GM18499 (cell line): ENCODE measurements around the gene FMN1.
"Not testable (repeated sequence)": the region's sequence is repeated elsewhere in the genome, so short reads cannot be mapped to it uniquely, and the experiment has no call there.

Source experiments
- ATAC-seq: cut with Tn5 transposase; IDR thresholded peaks from one replicate; pipeline ENCODE4 v1.9.1; 2021; ENCODE audit warnings: moderate number of reproducible peaks; ENCODE audit not compliant: insufficient read depth, unreplicated experiment

Gene FMN1

DNA sequence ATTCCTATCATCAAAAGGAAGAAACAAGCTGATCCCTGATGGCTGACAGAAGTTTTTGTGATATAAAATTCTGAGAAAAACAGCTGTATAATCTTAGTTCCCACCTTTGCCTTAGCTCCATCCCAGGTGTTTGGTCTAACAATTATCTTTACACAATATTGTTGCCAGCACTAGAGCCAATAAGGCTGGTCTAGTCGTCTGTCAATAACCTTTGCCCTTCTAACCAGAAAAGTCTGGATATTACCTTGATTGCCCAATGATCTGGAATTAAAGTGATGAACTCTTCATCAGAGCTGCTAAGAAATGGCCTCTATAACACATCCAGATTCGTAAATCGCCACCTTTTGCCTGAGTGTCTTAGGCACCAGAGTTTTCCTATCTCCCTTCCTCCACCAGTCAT, 98.4 kb downstream of the FMN1 start:
- no peak for ATAC-seq

DNA sequence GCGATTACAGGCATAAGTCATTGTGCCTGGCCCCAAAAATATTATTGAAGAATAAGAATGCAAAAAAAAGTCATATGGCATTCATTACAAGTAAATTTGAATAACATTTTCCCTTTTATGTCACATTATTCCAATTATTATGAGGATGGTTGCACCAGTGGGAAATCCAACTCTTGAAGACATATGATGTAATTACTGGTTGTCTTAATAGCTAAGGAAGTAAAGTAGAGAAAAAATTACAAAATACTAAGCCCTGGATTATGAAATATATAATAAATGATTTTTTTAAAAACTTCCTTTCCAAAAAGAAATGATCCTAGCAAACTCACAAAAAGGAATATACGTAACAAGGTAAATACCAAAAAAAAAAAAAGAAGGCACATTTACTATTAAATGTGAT, 98.9 kb downstream of the FMN1 start:
- no peak for ATAC-seq

DNA sequence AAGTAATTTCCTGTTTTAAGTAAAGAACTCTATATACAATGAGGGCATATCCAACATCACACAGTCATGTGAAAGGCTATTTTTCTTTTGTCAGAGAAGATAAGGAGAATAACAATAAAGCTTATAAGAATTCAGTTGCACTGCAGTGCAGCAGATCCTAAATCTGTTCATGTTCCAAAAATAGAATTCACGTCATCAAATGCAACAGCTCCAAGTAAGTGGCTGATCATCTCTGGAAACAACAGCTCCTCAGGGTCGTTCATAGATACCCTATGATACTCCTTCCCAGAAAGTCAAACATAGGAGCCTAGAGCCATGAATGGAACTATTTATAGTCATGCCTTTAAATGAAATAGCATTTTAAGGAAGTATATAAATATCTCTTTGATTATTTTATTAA, 100.2 kb downstream of the FMN1 start:
- no peak for ATAC-seq

DNA sequence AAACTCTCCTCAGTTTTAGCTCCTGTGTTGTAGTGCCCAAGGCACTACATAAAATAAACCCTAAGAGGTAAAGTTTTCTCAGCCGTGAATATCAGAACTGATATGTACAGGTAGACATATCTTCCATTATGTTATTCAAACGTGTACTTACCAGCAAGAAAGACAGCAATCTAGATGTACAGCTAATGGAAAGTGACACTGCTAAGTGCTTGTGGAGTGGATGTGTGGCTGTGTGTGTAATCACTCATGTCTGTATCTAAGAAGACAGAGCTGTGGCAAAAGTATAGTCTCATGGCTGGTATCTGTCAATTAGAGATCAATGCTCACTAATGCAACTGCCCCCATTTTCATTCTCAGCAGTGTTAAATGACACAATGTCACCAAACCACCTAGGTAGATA, 101.3 kb downstream of the FMN1 start:
- ATAC-seq, result no peak

DNA sequence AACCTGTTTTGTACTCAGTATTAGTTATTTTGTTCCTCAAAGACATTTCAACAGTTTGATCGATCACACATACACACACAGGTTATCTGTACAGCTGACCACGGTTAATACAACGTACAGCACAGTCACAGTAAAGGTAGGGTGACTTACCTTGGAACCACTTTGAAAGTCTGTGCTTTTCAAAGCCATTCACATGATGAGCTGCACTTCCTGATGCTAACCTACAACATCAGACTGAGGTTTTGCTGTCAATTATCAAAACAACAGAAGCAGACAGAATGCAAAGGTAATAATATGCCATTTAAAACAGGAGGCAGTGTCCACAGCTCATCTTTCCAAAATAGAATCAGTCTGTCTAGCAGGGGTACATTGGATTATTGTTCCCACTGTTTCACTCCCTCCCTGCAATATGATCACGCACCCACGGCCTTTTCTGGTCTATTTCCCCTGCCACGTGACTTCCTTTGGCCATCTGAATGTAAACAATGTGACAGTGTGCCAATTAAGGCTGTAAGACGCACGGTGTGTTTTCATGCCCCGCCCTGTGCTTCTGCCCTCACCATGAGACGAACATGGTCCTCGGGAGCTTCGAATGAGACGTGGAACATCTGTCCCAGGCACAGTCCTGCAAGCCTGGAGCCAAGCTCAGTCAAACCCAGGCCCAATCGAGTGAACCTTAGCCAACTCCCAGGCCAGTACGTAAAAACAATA, 102.4 kb downstream of the FMN1 start:
- ATAC-seq, result no peak

DNA sequence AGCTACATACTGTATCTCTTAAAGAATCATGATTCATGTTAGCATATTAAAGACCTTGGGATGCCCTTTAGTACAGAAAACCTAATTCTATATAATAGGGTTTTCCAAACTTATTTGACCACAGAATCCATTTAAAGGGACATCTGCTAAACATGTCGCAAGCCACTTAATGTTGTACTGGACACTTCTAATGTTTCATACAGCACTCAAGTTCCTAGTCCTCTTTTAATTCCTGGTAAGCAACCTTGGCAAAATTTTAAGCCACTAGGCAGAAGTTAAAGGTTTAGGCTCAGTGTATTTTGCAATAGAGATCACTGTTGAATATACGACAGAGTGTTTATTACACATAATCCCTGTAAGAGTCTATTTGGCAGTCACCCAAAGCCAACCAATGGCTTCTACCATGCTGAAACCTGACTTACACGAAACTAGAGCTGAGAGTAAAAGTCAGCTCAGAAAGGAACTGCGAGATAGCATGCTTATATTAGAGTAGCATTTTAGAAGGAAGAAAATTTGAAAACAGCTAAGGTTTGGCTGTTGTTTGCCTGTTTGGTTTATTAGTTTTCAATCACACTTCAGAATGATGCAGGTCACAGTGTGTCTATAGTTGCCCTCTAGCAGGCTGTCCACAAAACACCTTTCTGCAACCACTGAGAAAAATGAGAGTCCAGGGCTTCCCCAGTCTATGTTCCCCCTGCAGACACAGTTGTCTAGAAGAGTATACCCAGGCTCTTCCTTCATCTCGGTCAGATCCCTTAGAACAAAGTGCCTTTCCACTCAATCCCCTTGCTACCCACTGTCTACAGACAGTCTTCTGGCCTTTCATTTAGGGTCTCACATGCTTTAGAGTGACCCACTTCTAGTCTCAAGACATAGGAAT, 104.4 kb downstream of the FMN1 start:
- no peak for ATAC-seq

DNA sequence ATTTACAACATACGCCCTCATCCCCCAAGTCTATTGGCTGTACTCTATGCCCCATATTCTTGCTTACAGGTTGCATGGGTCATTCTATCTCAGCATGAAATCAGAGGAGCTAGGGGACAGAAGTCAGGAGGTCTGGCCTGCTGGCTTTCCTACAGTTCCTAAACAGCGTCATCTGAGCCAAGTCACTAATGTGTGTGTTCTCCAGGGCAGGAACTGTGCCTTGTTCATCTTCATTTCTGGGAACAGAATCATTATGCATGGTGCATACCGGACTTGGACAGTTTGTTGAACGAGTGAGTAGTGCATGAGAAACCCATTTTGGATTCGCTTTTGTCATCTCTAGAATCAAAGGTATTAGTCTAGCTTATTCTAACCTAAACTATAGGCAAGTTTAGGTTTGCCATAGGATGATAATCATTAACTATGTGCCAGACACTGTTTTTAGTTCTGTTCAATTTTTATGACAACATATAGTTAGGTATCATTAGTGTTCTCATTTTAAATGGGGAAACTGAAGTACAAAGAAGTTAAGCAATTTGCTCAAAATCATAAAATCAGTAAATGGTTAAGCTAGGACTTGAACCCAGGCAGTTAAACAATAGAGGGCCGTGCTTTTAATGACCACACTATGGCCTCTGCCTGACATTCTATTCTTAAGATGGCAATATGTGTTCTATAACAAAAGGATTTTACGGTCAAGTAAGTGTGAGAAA, 105.2 kb downstream of the FMN1 start:
- no peak for ATAC-seq

DNA sequence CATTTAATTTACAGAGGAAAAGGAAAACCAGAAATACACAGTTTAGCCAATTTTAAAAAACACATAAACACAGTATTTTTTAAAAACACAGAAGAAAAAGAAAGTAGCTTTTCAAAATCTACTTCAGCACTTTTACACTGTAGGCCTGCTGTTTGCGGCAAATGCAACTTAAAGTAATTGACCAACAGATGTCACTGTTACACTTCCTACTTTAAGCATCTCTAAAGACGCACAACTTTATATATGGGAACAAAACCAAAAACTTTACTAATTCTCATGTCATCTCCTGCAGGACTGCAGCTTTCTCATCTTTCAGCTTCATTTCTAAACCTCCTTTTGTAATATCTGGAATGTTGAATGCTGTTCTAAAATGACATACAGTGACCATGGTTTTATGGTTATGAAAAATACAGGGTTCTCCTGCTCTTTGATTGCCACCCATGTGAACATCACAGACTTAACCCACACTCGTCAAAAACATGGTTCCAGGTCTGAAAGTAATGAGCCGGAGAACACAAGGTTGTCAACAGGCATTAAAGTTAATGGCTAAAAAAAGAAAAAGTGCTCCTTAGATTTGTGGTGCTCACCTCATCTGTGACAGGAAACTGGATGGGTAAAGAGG, 107.9 kb downstream of the FMN1 start:
- no peak for ATAC-seq

DNA sequence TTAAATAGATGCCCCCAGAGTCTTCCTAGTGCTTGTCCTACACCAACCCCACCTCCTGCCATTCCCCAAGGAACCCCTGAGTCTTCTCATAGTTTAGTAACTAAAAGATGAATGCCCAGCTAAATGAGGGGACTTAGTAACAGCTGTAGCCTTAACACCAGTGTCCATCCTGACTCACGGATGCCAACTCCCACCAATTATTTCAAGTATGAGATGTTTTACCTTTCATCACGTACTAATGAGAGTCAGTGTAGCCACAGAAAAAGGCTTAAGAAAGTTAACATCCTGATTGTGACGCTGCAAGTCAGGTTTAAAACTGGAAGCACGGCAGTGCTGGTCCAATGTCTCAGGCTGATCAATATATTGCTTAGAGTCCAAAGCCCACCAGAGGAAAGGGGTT, 109.9 kb downstream of the FMN1 start:
- ATAC-seq, result no peak

DNA sequence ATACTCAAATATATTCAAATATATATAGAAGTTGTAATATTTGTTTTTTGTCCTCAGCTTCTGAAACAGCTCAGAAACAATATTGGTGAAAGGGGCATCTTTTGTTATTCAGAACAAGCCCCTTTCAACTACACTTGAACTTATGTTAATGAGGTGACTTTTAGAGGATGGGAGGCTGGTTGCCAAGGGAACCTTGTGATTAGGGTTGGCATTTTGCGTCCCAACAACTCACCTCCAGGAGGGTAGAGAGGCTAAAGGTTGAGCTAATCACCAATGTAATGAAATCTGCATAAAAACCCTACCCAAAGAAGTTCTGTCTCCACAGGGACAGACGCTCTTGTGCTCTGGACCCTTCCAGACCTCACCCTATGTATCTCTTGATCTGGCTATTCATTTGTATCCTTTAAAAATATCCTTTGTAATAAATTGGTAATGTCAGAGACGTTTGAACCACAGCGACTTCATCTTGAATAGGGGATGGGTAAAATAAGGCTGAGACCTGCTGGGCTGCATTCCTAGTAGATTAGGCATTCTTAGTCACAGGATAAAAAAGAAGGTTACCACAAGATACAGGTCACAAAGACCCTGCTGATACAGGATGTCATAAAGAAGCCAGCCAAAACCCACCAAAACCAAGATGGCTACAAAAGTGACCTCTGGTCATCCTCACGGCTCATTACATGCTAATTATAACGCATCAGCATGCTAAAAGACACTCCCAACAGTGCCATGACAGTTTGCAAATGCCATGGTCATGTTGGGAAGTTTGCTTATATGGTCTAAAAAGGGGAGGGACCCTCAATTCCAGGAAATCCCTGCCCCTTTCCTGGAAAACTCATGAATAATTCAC, 111.1 kb downstream of the FMN1 start:
- ATAC-seq, result no peak

DNA sequence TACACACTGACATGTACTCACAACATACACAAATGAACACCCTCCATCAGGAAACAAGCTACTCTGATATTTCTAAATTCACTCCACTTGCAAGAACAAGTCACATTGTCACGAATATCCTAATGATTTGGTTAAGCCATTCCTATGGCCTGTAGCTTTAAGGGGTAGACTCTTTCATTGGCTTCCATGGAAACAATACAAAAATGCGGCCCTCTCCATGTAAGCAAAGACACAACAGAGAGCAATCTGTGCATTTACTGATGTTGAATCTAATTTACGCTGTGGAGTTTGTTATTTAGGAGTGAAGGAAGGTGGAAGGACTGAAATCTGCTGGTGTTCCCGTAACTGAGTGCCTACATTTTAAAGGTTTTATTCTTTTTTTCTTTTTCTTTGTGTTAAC, 114.5 kb downstream of the FMN1 start:
- no peak for ATAC-seq

DNA sequence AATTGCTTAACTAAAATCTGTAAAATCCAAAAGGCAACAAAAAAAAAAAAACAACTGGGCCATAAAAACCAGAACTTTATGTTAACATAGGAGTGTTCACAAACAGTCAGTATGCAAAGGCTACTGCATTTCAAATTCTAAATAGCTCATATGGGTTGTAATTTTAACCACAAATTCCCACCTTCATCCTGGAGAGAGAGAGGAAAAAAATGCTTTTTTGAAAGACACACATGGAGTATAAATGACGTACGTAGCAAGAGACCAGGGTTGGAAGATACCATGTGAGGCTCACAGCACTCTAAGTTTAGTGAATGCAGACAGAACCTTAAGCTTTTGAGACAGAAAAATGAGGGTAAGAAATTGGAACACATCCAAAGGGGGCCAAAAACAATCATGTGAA, 115.9 kb downstream of the FMN1 start:
- ATAC-seq, result no peak

DNA sequence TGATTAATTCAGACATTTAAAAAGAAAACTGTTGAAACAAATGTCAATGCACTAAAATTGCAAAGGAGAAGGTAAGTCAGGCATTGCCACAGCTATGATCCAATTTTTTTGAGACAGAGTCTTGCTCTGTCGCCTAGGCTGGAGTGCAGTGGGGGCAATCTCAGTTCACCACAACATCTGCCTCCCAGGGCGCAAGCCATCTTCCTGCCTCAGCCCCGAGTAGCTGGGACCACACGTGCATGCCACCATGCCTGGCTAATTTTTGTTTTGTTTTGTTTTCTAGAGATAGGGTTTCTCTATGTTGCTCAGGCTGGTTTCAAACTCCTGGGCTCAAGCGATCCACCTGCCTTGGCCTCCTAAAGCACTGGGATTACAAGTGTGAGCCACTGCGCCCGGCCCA, 117.6 kb downstream of the FMN1 start:
- ATAC-seq, result no peak

DNA sequence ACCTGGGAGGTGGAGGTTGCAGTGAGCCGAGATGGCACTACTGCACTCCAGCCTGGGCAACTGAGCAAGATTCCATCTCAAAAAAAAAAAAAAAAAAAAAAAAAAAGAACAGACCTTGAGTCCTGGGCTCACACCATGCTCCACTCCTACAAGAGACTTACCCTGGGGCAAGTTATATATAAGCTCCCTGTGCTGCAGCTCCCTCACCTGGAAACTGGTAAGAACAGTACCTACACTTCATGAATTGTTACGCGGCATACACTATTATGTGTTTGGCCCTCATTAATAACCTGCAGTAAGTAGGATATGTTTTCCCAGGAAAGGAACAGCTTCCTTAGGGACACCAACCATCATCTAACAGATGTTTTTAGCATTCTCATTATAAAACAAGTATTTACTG, 119.6 kb downstream of the FMN1 start:
- ATAC-seq, result no peak

DNA sequence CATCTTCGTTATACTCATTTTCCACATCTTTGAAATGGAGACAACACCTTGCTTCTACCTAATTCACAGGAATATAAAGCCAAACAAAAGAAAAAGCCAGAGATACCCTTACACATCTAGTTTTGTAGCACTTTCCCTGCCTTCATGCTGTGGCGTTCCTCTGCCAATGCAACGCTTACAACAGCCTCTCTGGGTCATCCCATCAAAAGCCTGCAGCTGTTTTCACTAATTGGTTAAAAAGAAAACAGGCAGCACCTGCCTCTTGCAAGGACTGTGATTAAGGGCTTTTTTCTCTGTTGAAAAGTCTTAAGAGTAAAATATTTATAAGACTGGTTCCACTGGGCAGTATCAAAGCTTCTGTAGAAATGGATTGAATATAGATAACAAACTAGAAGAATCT, 120.3 kb downstream of the FMN1 start:
- no peak for ATAC-seq

DNA sequence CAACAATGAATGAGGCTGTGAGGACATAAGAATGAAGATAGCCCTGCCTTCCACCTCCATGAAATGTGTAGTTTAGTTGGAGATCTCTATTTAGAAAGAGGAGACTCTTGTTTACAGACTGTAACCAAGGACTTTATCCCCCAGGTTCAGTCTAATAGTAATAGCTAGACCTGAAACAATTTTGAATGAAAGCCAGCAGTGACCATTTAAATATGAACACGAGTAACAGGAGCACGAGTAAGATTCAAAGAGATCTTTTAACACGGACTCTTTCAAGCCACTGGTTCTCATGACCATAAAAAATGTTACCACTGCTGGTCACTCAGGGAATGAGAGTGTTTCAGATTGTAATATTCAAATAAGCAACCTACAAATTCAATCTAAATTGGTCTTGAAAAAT, 123.1 kb downstream of the FMN1 start:
- ATAC-seq, result no peak

DNA sequence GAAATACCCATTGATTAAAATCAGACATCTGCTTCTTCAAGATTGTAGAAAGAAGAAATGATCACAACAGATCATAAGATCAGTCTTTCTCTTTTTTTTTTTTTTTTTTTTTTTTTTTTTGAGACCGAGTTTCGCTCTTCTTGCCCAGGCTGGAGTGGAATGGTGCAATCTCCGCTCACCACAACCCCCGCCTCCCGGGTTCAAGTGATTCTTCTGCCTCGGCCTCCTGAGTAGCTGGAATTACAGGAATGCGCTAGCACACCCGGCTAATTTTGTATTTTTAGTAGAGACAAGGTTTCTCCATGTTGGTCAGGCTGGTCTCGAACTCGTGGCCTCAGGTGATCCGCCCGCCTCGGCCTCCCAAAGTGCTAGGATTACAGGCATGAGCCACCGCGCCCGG, 124.6 kb downstream of the FMN1 start:
- not testable (repeated sequence) for ATAC-seq

DNA sequence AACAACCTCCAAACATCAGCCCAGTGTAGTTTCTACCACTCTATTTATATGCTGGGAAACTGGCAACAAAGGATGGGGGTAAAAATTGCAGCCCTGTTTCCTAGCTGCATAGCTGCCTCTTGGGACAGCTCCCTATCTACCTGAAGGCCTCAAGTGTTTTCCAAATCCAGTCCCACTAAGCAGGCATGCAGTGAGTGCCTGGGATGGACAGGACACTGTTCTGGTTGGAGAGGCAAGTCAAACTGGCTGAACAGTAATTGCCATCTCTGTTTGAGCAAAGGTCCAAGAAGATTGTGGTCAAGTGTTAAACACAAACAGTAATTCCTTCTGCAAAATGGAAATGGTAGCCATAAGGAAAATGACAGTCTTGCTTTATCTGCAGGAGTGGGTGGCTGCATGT, 125.4 kb downstream of the FMN1 start:
- ATAC-seq, result no peak

DNA sequence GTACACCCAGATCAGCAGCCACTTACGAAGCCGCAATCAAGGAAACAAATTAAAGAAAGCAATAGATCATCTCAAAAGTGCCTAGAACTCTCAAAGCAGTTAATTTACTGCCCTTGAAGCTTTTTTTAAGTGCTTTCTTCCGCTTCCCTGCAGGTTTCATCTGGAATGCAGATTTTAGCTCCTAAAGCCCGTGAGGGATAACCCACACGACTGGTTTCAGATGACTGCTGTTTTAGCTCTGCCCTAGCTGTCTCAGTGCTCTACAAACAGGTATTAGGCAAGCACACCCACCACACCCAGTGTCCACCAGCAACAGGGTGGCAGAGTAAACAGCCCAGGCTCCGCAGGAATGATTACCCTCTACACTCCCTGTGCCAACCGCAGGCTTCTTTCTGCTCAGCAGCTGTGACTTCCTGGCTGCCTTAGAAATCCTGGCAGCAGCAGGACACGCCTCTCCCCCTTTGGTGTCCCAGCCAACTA, 126.0 kb downstream of the FMN1 start:
- ATAC-seq, result no peak

DNA sequence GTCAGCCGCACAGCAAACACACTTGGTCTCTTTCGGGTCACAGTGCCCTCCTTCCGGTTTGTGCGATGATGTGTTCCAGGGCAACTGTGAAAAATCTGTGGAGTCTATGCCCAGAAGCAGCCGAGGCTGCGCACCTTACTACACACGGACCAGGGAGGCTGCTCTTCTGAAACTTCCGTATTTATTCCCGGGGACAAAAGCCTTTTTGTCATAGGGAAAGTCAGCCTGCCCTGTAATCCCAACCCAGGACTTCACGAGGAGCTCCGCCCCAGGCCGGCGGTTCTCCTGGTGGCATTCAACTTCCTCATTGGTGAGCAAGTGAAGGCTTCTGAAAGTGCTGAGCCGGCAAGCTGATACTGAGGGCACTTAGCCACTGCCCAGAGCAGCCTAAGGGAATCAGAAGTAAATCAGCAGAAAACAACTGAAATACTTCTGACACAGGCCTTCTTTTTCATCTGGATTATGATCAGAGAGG, 126.5 kb downstream of the FMN1 start:
- no peak for ATAC-seq
